Measurements from ENCODE around the gene CTSC. TPM values are rescaled to one million over a fixed set of nuclear protein-coding genes. Genes with fewer than 3 reads are reported as not detected.

Gene CTSC
- total and polyA plus RNA-seq, 2 of the 13 experiments (the other 11 are each of a cell fraction or from before 2014, with no cell fraction given), result 144 to 210 TPM

- in situ Hi-C loops (cut with HindIII; ENCODE audit: extremely low pct_ligation_motif_present, low pct_unique_long_range_greater_than_20kb), result no loop called here
- H3K4me1 ChIP-seq (ENCODE audit: insufficient read depth, low read length), result no peaks in the 10 kb centered on the region
- no peak overlapping the region for H3K9ac ChIP-seq (ENCODE audit: insufficient read depth, low read depth, low read length)
- ATAC-seq (no peak), DNase-seq (ENCODE audit: low spot score) (no peak), FAIRE-seq (no peak)
- no peak for TF ChIP-seq ZNF552 (CRISPR knock-in tag; IDR thresholded peaks at IDR 0.05; ENCODE audit: borderline replicate concordance)
- no peak overlapping the region for H3K27ac ChIP-seq (ENCODE audit: extremely low read length, insufficient read depth, low read length)
- H4K20me1 ChIP-seq (ENCODE audit: insufficient read depth, low read length), result no peaks in the 10 kb centered on the region
- CTCF ChIA-PET (ENCODE audit: low intra/inter-chr PET ratio, low total read pairs), result no interaction called here
- H2AFZ ChIP-seq (ENCODE audit: low read length), result no peak overlapping the region
- WGBS (ENCODE audit: low lambda C conversion rate), result 58% methylated on average over 5 of the region's 5 CpGs
- no peaks in the 10 kb centered on the region; a peak in 2 of 5 replicates for H3K36me3 ChIP-seq (replicated peaks in 1 of 2; ENCODE audit: control insufficient read depth in 1 of 2, insufficient read depth in 2 of 2, low read length in 2 of 2)
- intact Hi-C loops (cut with micrococcal nuclease; ENCODE audit: unreplicated experiment), result no loop called here
- no peaks in the 10 kb centered on the region for H3K27me3 ChIP-seq (ENCODE audit: control insufficient read depth in 1 of 2, insufficient read depth in 2 of 2, low read length in 2 of 2)
- H3K4me3 ChIP-seq (replicated peaks in 1 of 3; ENCODE audit: insufficient read depth in 1 of 3, low read depth in 2 of 3, low read length in 3 of 3), result no peak overlapping the region
- H3K4me2 ChIP-seq (ENCODE audit: low read depth, low read length), result no peak overlapping the region
- H3K9me3 ChIP-seq (ENCODE audit: low read length), result no peaks in the 10 kb centered on the region
- H3K79me2 ChIP-seq (ENCODE audit: insufficient read depth, low read length), result no peaks in the 10 kb centered on the region
- BruUV-seq (replicated peaks), result no TSS peak
- POLR2A ChIA-PET, result no interaction called here
These were observed 21.5 kb downstream of the CTSC start for GRCh38 chr11:88315981-88316441.

GRCh38 chr11:88315015-88315414 lies 22.5 kb downstream of the CTSC start:
- H3K27ac ChIP-seq (ENCODE audit: extremely low read length, insufficient read depth, low read length), result no peak overlapping the region
- no peak for TF ChIP-seq FOXA1 (IDR thresholded peaks at IDR 0.05)
- TF ChIP-seq FOXA1 (CRISPR knock-in tag; IDR thresholded peaks at IDR 0.05), result no peak
- no peak for TF ChIP-seq ZNF224 (CRISPR knock-in tag; IDR thresholded peaks at IDR 0.05)
- no peak for TF ChIP-seq RARA (CRISPR knock-in tag; IDR thresholded peaks at IDR 0.05)
- no peak for TF ChIP-seq ZSCAN29 (CRISPR knock-in tag; conservative IDR thresholded peaks at IDR 0.05)
- TF ChIP-seq ZSCAN21 (CRISPR knock-in tag; IDR thresholded peaks at IDR 0.05; ENCODE audit: borderline replicate concordance), result no peak
- TF ChIP-seq HDAC1 (CRISPR knock-in tag; IDR thresholded peaks at IDR 0.05), result no peak
- no peak for TF ChIP-seq HMGXB4 (CRISPR knock-in tag; IDR thresholded peaks at IDR 0.05; ENCODE audit: borderline replicate concordance in 1 of 2, low read depth in 1 of 2)
- no peak for TF ChIP-seq RXRA (CRISPR knock-in tag; IDR thresholded peaks at IDR 0.05)
- no peak for TF ChIP-seq ZNF296 (CRISPR knock-in tag; conservative IDR thresholded peaks at IDR 0.05)
- TF ChIP-seq HIVEP1 (CRISPR knock-in tag; IDR thresholded peaks at IDR 0.05), result no peak
- TF ChIP-seq ZNF777 (CRISPR knock-in tag; IDR thresholded peaks at IDR 0.05), result no peak
- no peak for TF ChIP-seq SOX6 (IDR thresholded peaks at IDR 0.05)
- no peak for TF ChIP-seq SOX6 (CRISPR knock-in tag; IDR thresholded peaks at IDR 0.05)
- intact Hi-C loops (cut with micrococcal nuclease; ENCODE audit: unreplicated experiment), result no loop called here
- no peaks in the 10 kb centered on the region for H3K4me1 ChIP-seq (ENCODE audit: insufficient read depth, low read length)
- no peaks in the 10 kb centered on the region for H4K20me1 ChIP-seq (ENCODE audit: insufficient read depth, low read length)
- 28% methylated on average over 2 of the region's 2 CpGs for WGBS (ENCODE audit: low lambda C conversion rate)
- FAIRE-seq (no peak), ATAC-seq (no peak), DNase-seq (ENCODE audit: low spot score) (no peak)
- CTCF ChIA-PET (ENCODE audit: low intra/inter-chr PET ratio, low total read pairs), result no interaction called here
- H3K4me2 ChIP-seq (ENCODE audit: low read depth, low read length), result no peak overlapping the region
- no peak overlapping the region for H2AFZ ChIP-seq (ENCODE audit: low read length)
- H3K4me3 ChIP-seq (replicated peaks in 1 of 3; ENCODE audit: insufficient read depth in 1 of 3, low read depth in 2 of 3, low read length in 3 of 3), result no peak overlapping the region
- no peaks in the 10 kb centered on the region for H3K27me3 ChIP-seq (ENCODE audit: control insufficient read depth in 1 of 2, insufficient read depth in 2 of 2, low read length in 2 of 2)
- H3K79me2 ChIP-seq (ENCODE audit: insufficient read depth, low read length), result no peaks in the 10 kb centered on the region
- in situ Hi-C loops (cut with HindIII; ENCODE audit: extremely low pct_ligation_motif_present, low pct_unique_long_range_greater_than_20kb), result no loop called here
- H3K9ac ChIP-seq (ENCODE audit: insufficient read depth, low read depth, low read length), result no peak overlapping the region
- no peaks in the 10 kb centered on the region for H3K9me3 ChIP-seq (ENCODE audit: low read length)
- POLR2A ChIA-PET, result no interaction called here
- no peaks in the 10 kb centered on the region; a peak in 2 of 5 replicates for H3K36me3 ChIP-seq (replicated peaks in 1 of 2; ENCODE audit: control insufficient read depth in 1 of 2, insufficient read depth in 2 of 2, low read length in 2 of 2)
- BruUV-seq (replicated peaks), result no TSS peak
